ENCODE results near the gene EPS8L1.
"Not testable (repeated sequence)": the region's sequence is repeated elsewhere in the genome, so short reads cannot be mapped to it uniquely, and the experiment has no call there.

EPS8L1 gene

DNA sequence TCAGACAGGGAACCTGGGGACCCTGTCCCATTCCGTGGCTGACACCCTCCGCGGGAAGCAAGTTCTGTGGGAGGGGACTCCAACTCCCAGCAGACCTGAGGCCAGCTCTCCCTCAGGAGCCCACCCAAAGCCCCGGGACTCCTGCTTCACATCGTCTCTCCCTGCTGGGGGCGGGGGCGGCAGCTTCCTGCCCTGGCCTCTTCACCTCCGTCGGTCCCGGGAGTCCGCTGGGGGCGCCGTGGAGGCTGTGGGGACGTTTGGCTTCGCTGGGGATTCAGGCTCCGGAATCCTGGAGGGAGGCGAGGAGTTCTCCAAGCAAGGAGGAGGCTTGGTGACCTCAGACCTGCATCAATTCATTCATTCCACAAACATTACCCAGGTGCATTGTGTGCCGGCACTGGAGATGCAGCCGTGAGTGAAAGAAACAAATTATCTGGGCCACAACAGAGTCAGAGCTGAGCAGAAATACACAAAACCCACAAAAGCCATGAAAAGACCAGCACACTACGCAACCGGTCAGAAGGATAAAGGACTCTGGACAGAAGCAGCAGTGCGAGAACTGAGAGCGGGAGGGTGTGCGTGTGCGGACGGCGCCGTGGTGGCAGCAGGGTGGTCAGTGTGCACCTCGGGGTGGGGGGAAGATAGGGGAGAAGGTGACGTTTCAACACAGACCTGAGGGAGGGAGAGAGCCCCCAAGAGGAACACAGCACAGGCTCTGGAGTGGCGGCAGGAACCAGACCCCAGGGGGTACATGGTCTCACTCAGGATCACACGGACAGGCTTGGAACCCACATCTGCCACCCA is 19.0 kb downstream of the EPS8L1 start:
- no peak for DNase-seq (ENCODE audit: low read depth)

DNA sequence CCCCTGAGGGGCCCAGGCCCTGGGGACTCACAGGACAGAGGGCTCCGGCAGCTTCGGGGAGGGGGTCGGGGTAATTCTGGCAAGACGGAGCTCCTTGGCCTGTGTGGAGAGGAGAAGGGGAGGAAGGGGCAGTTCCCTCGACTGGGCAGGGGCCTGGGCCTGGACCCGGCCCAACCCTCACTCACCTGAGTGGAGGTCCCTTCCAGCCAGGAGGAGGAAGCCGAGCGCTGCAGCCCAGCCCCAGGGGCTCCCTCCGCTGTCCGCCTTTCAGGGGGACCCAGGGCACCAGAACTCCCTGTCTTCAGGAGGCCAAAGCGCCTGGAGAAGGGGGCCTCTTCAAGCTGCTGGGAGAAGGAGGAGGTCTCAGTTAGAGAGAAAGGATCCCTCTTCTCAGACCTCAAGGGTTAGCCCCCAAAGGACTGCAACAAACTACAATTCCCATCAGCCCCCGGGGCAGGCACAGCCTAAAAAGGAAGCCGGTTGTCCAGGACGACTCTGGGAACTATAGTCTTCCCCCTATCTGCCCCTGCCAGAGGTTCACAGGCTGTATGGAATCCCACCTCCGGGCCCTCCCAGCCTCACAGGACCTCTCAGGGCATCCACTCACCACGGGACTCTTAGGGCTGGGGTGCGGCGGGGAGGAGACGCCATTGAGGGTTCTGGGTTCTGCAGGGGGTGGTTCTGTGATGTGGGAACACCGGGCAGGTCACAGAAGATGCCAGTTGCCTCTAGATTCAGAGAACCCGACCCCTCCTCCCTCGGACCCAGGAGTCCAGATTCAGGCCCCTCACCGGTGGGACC is 19.8 kb downstream of the EPS8L1 start:
- no peak for DNase-seq (ENCODE audit: low read depth)

DNA sequence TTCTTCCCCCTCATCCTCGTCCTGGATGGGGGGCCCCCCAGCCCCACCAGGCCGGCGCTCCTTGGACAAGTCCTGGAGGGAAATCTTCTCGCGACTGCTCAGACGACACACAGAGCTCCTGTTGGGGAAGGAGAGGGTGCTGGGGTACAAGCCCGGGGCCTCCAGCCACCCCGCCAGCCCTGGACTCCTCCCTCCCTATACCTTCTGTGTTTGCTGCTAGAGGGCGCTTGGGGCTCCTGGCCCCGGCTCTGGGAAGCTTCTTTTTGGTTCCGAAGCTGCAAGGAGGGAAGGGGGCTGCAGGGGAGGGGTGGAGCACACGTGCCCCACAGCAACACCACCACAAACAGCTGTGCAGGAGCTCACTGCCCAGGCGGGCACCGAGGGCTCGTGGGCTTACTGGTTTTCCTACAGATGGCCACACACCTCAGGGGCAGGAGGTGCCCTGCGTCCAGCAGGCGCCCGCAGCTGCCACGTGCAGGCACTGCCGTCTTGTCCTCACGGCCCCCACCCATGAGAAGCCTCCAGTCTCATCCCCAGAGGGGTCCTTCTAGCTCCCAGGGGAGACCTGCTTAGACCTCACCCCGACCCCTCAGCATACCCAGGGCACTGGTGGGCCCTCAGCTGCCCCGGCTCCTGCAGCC is 20.5 kb downstream of the EPS8L1 start:
- DNase-seq (ENCODE audit: low read depth), result no peak

DNA sequence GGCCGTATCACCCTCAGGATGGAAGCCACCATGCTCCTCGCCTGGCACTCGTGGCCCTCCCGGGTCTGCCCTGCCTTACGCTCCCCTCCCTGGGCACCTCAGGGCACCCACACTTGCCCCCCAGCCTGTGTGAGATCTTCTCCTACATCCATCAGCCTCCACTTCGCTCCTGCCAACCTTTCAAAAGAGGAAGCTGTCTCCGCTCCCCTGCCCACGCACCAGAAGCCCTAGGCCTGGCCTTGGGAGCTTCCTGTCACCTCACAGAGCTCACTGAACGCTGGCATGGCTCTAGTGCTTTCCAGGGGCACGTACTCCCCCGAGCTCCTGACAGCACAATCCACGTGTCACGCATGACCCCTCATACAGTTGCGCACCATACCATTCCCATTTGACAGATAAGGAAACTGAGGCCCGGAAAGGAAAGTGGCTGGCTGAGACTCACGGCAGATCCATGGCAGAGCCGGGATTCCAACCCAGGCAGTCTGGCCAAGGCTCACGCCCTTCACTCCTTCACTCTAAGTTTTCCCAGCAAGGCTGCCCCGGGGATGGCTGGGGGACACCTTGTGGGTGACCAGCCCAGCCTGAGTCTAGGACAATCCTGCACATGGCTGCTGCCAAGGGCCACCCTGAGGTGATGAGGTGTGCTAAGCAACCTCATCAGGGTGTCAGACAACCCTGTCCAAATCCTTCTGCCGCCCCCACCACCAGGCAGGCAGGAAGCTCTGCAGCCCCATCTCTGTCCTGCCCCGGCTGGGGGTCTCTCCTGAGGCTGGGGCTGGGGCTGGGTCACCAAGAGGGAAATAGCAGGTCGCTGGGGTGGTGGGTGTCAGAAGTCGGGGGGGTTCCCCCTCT is 22.4 kb downstream of the EPS8L1 start:
- DNase-seq (ENCODE audit: low read depth), result no peak

DNA sequence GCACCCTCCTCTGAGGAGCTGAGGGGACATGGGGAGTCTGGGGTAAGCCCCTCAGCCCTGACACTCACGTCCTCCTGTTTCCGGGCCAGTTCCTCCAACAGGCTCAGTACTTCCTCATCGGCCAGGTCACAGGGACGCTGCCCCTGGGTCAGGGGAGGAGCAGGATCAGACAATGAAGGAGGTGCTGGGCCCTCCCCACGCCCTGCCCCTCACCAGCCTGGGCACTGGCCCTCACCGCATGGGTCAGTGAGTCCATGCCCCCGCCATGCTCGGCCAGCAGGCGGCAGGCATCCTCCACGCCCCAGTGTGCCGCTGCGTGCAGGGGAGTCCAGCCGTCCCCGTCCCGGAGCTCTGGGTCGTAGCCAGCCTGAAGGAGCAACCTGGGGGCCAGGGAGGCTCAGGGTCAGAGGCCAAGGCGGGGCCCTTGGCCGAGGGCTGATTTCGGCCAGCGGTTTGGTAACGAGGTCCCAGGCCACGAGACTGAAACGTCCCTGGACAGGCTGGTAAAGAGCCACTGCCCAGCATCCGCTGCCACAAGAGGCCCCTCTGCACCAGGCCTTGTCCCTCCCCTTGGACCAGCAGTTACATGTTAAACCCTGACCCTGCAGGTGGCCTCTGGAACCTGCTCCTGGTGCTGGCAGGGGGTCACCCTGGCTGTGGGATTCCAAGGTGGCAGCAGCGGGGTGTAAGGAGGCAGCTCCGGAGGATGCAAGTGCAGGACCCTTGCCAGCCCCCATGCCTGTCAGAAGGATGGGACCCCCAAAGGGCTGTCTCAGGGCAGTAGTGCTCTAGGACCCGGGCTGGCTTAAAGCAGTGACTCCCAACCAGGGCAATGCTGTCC is 23.3 kb downstream of the EPS8L1 start:
- no peak for DNase-seq (ENCODE audit: low read depth)

DNA sequence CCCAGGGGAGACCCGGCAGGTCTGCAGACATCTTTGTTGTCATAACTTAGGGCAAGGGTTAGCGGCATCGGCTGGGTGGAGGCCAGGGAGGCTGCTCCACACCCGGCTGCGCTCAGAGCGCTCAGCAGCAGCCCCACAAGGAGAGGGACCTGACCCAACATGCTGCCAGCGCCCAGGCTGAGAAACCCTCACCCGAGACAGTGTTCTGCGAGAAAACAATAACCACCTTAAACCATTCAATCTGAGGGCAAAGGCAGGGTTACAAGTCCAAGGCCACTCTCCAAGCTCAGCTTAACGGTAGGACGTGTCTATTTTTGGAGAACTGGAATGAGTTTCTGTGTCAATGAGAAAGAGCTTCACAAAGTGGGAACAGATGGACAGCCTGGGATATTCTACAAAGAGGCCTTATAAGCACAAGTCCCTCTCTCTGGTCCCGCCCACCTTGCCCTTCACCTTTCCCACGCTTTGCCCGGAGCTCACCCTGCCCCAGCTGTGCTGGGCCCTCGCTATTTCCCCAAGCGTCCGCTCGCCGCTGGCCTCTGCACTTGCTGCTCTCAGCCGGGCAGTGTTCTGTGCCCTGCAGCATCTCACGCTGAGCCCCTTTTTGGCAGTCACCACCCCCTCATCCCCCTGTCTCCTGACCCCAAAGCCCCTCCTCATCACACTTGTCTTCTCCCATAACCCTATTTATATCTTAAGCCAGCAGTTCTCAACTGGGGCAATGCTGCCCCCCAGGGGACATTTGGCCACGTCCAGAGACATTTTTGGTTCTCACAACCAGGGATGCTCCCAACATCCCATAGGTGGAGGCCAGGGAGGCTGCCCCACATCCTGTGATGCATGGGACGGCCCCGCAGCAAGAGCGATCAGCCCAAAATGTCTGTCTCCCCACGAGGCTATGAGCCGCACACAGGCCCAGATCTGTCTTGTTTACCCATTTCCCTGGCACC is 24.2 kb downstream of the EPS8L1 start:
- no peak for DNase-seq (ENCODE audit: low read depth)

DNA sequence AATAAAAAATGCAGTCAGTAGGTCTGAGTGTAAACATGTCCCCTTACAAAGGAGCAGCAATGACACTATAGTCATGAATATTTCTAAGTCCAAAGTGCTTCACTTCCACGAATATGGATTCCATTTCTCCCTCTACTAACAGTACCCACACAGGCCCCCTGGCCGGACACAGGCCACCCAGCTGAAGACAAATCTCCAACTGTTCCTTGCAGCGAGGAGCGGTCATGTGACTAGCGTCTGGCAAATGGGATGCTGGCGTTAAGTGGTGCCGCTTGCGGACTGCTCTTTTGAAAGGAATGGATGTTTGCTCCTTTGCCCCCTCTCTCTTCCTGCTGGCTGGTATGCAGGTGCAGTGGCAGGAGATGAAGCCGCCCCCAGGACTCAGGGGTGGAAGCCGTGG is 25.6 kb downstream of the EPS8L1 start:
- no peak for DNase-seq (ENCODE audit: low read depth)

DNA sequence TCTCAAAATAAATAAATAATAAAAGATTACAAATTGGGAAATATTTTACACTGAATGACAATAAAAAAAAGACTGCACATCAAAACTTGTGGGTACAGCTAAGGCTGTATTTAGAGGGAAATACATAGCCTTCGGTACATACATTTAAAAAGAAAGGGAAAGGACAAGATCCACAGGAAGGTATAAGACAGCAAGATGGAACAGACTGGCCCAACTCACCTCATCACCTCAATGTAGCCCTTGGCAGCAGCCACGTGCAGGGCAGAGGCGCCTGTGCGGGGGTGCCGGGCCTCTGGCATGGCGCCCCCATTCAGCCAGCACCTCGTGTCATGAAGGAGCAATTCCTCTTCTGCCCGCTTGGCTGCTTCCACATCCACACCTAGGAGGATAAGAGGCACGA is 27.5 kb downstream of the EPS8L1 start:
- DNase-seq (ENCODE audit: low read depth), result no peak

DNA sequence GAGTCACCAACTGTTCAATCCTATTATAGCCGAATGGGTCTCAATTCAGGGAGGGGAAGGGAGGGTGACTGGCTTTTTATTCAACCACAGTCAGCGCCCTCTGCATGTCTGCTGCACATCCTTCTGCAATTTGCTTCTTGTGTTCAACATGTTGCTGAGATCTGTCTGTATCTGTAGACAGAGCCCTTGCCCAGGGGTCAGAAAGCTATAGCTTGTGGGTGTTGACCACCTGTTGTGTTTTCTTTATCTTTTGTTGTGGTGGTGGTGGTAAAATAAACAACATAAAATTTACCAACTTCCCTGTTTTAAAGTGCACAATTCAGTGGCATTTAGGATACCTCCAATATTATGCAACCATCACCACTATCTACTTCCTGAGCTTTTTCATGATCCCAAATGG is 29.6 kb downstream of the EPS8L1 start:
- no peak for DNase-seq (ENCODE audit: low read depth)

DNA sequence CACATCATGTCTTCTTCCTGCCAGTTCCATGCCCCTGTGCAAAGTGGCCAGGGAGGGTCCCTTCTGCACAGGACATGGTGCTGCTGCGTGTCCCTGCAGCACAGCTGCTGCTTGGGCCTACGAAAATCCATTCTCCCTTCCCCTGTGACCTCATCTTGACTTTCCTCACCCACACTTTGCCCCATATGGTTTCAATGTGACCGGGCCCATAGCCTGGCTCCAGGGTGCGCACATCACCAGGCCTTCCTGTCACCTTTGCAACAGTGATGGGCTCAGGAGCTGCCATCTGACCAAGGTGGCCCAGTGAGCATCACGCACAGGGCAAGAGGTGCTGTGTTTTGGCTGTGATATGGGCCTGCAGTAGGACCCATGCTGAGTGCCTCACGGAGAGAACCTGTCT is 30.9 kb downstream of the EPS8L1 start:
- no peak for DNase-seq (ENCODE audit: low read depth)

DNA sequence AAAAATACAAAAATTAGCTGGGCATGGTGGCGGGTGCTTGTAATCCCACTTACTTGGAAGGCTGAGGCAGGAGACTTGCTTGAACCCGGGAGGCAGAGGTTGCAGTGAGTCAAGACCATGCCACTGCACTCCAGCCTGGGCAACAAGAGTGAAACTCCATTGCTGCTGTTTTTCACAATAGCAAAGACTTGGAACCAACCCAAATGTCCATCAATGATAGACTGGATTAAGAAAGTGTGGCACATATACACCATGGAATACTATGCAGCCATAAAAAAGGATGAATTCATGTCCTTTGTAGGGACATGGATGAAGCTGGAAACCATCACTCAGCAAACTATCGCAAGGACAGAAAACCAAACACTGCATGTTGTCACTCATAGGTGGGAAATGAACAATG is 31.6 kb downstream of the EPS8L1 start:
- not testable (repeated sequence) for DNase-seq (ENCODE audit: low read depth)

DNA sequence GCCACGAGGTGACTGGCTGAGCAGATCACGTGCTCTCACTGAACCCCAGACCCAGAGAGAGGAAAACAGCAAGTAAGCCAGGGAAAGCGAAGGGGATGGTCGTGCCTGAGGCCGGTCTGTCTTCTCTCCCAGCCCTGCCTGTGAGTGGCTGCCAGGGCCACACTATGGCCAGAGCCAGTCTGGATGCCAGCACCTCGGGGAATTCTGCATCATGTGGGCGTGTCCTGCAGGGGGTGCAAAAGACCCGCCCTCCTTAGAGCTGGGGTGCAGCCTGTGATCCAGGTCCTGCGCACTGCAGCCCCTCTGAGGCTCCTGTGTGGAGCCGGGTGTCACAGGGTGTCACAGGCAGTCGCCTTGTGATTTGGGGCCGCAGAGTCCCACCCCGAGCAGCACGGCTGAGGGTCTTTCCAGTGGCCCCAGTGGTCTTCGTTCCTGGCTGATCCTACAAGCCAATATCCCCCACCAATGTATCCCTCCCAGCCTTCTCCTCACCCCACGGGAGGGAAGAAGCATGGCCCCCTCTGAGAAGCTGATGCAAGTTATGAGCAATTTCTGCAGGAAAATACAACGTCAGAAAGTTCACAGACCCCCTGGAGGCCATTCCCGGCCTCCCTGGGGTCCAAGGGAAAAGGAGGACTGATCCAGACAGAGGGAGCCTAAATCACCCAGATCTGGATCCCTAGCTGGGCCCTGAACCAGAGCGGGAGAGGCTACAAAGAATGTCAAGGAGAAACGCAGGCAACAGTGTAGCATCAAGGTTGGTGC is 34.0 kb downstream of the EPS8L1 start:
- no peak for DNase-seq (ENCODE audit: low read depth)

DNA sequence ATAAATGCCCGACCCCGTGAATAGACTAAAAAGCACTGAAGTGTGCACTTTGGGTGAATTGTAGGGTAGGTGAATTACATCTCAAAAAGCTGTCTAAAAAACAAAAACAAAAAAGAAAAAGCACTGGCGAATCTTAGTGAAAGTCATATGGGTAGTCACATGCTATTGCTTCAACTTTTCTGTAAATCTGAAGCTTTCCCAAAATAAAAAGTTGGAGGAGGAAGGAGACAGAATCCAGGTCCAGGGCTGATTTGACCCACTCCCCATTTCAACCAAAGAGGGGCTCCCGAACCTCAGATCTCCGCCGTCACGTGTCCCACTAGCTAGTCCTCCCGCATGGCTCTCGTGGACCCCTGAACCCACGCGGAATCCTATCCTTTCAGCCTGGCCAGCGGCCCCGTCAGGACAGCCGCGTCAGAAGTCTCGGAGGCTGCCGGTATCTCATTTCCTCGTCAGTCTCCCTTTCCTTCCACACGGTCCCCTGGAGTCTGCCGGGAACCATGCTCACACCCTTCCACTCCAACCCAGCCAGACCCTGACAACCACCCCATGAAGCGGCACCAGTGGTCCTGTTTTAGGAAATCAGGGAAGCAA is 35.7 kb downstream of the EPS8L1 start:
- DNase-seq (ENCODE audit: low read depth), result no peak

DNA sequence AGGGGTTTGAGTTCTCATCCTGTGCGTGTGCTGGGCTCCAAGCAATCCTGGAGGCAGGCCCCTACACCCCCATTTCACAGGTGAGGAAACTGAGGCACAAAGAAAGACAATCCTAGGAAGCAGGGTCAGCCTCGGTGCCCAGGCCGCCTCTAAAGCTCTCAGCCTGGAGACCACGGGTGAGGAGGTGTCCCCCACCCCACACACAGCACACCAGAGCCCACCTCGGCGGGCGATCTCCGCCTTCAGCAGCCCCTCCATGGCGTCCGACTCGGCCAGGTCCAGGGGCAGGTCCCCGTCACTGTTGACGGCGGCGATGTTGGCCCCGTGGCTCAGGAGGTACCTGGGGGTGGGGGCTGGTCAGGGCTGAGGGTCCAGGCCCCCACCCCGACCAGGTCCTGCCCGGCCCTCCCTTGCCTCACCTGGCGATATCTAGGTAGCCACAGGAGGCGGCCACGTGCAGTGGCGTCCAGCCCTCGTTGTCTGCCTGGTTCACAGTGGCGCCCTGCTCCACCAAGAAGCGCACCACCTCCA is 36.6 kb downstream of the EPS8L1 start:
- no peak for DNase-seq (ENCODE audit: low read depth)

DNA sequence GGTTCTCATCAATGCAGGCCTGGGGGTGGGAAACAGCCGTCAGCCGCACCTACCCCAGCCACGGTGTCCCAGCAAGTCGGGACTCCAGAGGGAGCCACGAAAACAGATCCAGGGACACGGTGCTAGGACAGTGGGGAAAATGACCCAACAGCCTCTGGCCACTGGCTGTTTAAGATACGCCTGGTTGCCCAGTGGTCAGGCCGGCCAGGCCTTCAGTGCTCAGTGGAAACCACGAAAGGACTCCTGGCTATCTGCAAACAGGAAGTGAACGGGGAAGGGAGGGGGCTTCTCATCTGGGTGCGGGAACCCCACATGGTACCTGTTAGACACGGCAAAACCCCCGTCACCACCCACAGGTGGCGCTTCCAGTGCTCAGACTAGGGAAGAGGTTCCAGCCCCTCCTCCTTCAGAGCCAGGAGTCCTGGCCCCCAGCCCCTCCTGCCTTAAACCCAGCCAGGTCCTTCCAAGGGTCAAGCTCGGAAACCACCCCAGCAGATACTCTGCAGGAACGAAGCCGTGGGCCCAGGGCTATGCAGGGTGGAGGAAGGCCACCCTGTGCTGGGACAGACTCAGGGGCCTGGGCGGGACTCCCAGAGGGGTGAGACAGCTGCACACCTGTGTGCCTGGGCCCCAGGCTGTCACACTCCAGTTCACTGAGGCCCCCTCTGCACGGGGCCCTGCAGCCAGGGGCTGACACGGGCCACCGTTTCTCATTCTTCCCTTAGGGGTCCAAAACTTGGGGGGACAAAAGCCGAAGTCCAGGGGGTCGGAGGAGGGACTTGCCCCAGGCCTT is 37.3 kb downstream of the EPS8L1 start:
- DNase-seq (ENCODE audit: low read depth), result no peak

DNA sequence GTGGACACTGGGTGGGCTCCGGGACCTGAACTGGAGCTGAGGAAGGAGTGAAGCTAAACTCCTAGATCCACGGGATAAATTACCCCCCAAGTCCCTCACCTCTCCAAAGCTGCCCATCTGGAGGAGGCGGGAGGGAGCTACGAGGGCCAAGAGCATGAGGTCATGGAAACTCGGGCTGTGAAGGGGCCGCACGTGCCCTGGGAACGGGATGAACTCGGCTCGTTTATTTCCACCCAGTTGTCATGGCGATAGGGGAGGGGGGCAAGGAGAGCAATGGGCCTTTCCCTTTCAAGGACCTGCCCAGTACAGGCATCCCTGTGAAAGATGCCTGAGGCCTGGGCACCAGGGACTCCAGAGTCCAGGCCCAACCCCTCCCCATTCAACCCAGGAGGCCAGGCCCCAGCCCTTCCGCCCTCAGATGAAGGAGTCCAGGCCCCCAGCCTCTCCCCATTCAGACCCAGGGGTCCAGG is 37.9 kb downstream of the EPS8L1 start:
- no peak for DNase-seq (ENCODE audit: low read depth)

DNA sequence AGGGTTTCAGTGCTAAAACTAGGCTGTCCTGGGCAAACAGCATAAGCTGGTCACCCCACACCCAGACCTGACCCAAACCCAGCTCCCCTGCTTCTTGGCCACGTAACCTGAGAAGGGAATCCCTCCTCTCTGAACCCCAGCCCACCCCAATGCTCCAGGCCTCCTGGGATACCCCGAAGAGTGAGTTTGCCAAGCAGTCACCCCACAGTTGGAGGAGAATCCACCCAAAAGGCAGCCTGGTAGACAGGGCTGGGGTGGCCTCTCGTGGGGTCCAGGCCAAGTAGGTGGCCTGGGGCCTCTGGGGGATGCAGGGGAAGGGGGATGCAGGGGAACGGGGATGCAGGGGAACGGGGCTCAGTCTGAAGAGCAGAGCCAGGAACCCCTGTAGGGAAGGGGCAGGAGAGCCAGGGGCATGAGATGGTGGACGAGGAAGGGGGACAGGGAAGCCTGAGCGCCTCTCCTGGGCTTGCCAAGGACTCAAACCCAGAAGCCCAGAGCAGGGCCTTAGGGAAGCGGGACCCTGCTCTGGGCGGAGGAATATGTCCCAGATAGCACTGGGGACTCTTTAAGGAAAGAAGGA is 39.0 kb downstream of the EPS8L1 start:
- DNase-seq (ENCODE audit: low read depth), result no peak
